ENCODE measurements around the gene STOX1. TPM values are rescaled to one million over a fixed set of nuclear protein-coding genes. Genes with fewer than 3 reads are reported as not detected.

STOX1 gene
- total RNA-seq, 2 experiments from 2014 or later, result 0.74 to 0.87 TPM

- no peak overlapping the region for H3K4me3 Mint-ChIP-seq
- H3K9me3 Mint-ChIP-seq (ENCODE audit: low read depth), result no peaks in the 10 kb centered on the region
- intact Hi-C loops (cut with DNase I, micrococcal nuclease), result no loop called here
- ATAC-seq (no peak), DNase-seq (no peak)
- peaks cover 13% of the 10 kb centered on the region for H3K4me1 Mint-ChIP-seq
- H3K36me3 Mint-ChIP-seq (ENCODE audit: low read depth), result no peaks in the 10 kb centered on the region
- no peak overlapping the region for H3K27ac Mint-ChIP-seq
- no peaks in the 10 kb centered on the region for H3K27me3 Mint-ChIP-seq
- POLR2A ChIA-PET, result interaction anchor here (0.6 to 2.0 kb wide), 2 partner anchors 43 to 147 kb away, joined by 5 read pairs; partner anchors contain the start of gene STOX1
- CTCF ChIA-PET, result interaction anchor here (0.9 to 1.1 kb wide), 2 partner anchors 9 to 657 kb away, joined by 3 read pairs; no protein-coding TSS in a partner anchor
These were observed 42.7 kb downstream of the STOX1 start for GRCh38 chr10:68870061-68870460.

GRCh38 chr10:68870545-68871104, 43.3 kb downstream of the STOX1 start:
- intact Hi-C loops (cut with DNase I, micrococcal nuclease), result no loop called here
- peak; percentile 59 for DNase-seq
- no peaks in the 10 kb centered on the region for H3K9me3 Mint-ChIP-seq (ENCODE audit: low read depth)
- no peaks in the 10 kb centered on the region for H3K36me3 Mint-ChIP-seq (ENCODE audit: low read depth)
- peaks cover 13% of the 10 kb centered on the region for H3K4me1 Mint-ChIP-seq
- CTCF ChIA-PET, result interaction anchor here (1.0 to 1.1 kb wide), 2 partner anchors 8 to 17 kb away, joined by 3 read pairs; no protein-coding TSS in a partner anchor
- POLR2A ChIA-PET, result interaction anchor here (0.6 to 2.0 kb wide), 3 partner anchors 42 to 148 kb away, joined by 3 to 5 read pairs (median 5); partner anchors contain the start of gene STOX1
- H3K27me3 Mint-ChIP-seq, result no peaks in the 10 kb centered on the region
- H3K4me3 Mint-ChIP-seq, result no peak overlapping the region
- peak overlapping the region; percentile 39 for H3K27ac Mint-ChIP-seq
- peak; percentile 96 for ATAC-seq

- no peaks in the 10 kb centered on the region for H3K36me3 Mint-ChIP-seq (ENCODE audit: low read depth)
- no peak for DNase-seq
- intact Hi-C loops (cut with DNase I, micrococcal nuclease), result no loop called here
- ChIA-PET CTCF (interaction anchor here (1.0 kb wide), 1 partner anchor 17 kb away, joined by 3 read pairs; no protein-coding TSS in a partner anchor), POLR2A (interaction anchor here (0.9 to 2.0 kb wide), 2 partner anchors 43 to 44 kb away, joined by 3 to 5 read pairs; partner anchors contain the start of gene STOX1)
- no peaks in the 10 kb centered on the region for H3K27me3 Mint-ChIP-seq
- peak overlapping the region; percentile 39 for H3K27ac Mint-ChIP-seq
- peak; percentile 31 for ATAC-seq
- H3K4me3 Mint-ChIP-seq, result no peak overlapping the region
- no peaks in the 10 kb centered on the region for H3K9me3 Mint-ChIP-seq (ENCODE audit: low read depth)
- peaks cover 13% of the 10 kb centered on the region for H3K4me1 Mint-ChIP-seq
These were observed 43.9 kb downstream of the STOX1 start for GRCh38 chr10:68871105-68871711.

- Mint-ChIP-seq H3K4me3 (no peak overlapping the region), H3K36me3 (ENCODE audit: low read depth) (no peaks in the 10 kb centered on the region), H3K27ac (no peak overlapping the region), H3K4me1 (peaks cover 13% of the 10 kb centered on the region), H3K9me3 (ENCODE audit: low read depth) (no peaks in the 10 kb centered on the region), H3K27me3 (no peaks in the 10 kb centered on the region)
- POLR2A ChIA-PET, result interaction anchor here (2.0 kb wide), 1 partner anchor 45 kb away, joined by 5 read pairs; the partner anchor contains the start of gene STOX1
- ATAC-seq (no peak), DNase-seq (no peak)
- intact Hi-C loops (cut with DNase I, micrococcal nuclease), result no loop called here
- CTCF ChIA-PET, result interaction anchor here (1.0 kb wide), 1 partner anchor 16 kb away, joined by 3 read pairs; no protein-coding TSS in a partner anchor
These were observed 44.5 kb downstream of the STOX1 start for GRCh38 chr10:68871731-68872342.

- H3K27me3 Mint-ChIP-seq, result no peaks in the 10 kb centered on the region
- no peaks in the 10 kb centered on the region for H3K36me3 Mint-ChIP-seq (ENCODE audit: low read depth)
- ATAC-seq, result no peak
- H3K9me3 Mint-ChIP-seq (ENCODE audit: low read depth), result no peaks in the 10 kb centered on the region
- H3K4me1 Mint-ChIP-seq, result no peaks in the 10 kb centered on the region
- no peak overlapping the region for H3K27ac Mint-ChIP-seq
- no peak overlapping the region for H3K4me3 Mint-ChIP-seq
- CTCF ChIA-PET, result interaction anchor here (0.9 to 1.6 kb wide), 2 partner anchors 20 to 80 kb away, joined by 3 to 4 read pairs; partner anchors contain the start of gene DDX21
- POLR2A ChIA-PET, result no interaction called here
- DNase-seq, result no peak
- intact Hi-C loops (cut with DNase I, micrococcal nuclease), result no loop called here
These were observed 49.2 kb downstream of the STOX1 start for GRCh38 chr10:68876246-68877138.

GRCh38 chr10:68877482-68878110, 50.3 kb downstream of the STOX1 start:
- Mint-ChIP-seq H3K4me3 (no peak overlapping the region), H3K27ac (no peak overlapping the region), H3K27me3 (no peaks in the 10 kb centered on the region), H3K9me3 (ENCODE audit: low read depth) (no peaks in the 10 kb centered on the region), H3K36me3 (ENCODE audit: low read depth) (no peaks in the 10 kb centered on the region), H3K4me1 (no peaks in the 10 kb centered on the region)
- no peak for ATAC-seq
- ChIA-PET POLR2A (no interaction called here), CTCF (interaction anchor here (1.0 kb wide), 1 partner anchor 40 kb away, joined by 3 read pairs; no protein-coding TSS in a partner anchor)
- intact Hi-C loops (cut with DNase I, micrococcal nuclease), result no loop called here
- DNase-seq, result no peak

GRCh38 chr10:68878496-68878895, 51.2 kb downstream of the STOX1 start:
- DNase-seq (no peak), ATAC-seq (no peak)
- ChIA-PET POLR2A (no interaction called here), CTCF (interaction anchor here (0.5 to 1.0 kb wide), 4 partner anchors 8 to 546 kb away, joined by 3 read pairs; no protein-coding TSS in a partner anchor)
- H3K36me3 Mint-ChIP-seq (ENCODE audit: low read depth), result no peaks in the 10 kb centered on the region
- no peaks in the 10 kb centered on the region for H3K9me3 Mint-ChIP-seq (ENCODE audit: low read depth)
- intact Hi-C loops (cut with DNase I, micrococcal nuclease), result no loop called here
- no peak overlapping the region for H3K27ac Mint-ChIP-seq
- H3K27me3 Mint-ChIP-seq, result no peaks in the 10 kb centered on the region
- H3K4me1 Mint-ChIP-seq, result no peaks in the 10 kb centered on the region
- H3K4me3 Mint-ChIP-seq, result no peak overlapping the region

- no peaks in the 10 kb centered on the region for H3K9me3 Mint-ChIP-seq (ENCODE audit: low read depth)
- POLR2A ChIA-PET, result interaction anchor here (0.7 kb wide), 1 partner anchor 30 kb away, joined by 7 read pairs; no protein-coding TSS in a partner anchor
- ATAC-seq, result no peak
- intact Hi-C loops (cut with DNase I, micrococcal nuclease), result no loop called here
- CTCF ChIA-PET, result interaction anchor here (0.6 to 1.0 kb wide), 2 partner anchors 9 to 201 kb away, joined by 3 read pairs; no protein-coding TSS in a partner anchor
- no peaks in the 10 kb centered on the region for H3K27me3 Mint-ChIP-seq
- H3K4me3 Mint-ChIP-seq, result no peak overlapping the region
- H3K4me1 Mint-ChIP-seq, result no peaks in the 10 kb centered on the region
- H3K36me3 Mint-ChIP-seq (ENCODE audit: low read depth), result no peaks in the 10 kb centered on the region
- no peak for DNase-seq
- H3K27ac Mint-ChIP-seq, result no peak overlapping the region
These were observed 52.3 kb downstream of the STOX1 start for GRCh38 chr10:68879628-68880027.

GRCh38 chr10:68880181-68880580, 52.9 kb downstream of the STOX1 start:
- no peak for ATAC-seq
- H3K36me3 Mint-ChIP-seq (ENCODE audit: low read depth), result no peaks in the 10 kb centered on the region
- intact Hi-C loops (cut with DNase I, micrococcal nuclease), result no loop called here
- CTCF ChIA-PET, result interaction anchor here (0.6 kb wide), 2 partner anchors 201 to 295 kb away, joined by 3 read pairs; no protein-coding TSS in a partner anchor
- no peaks in the 10 kb centered on the region for H3K9me3 Mint-ChIP-seq (ENCODE audit: low read depth)
- H3K27me3 Mint-ChIP-seq, result no peaks in the 10 kb centered on the region
- H3K27ac Mint-ChIP-seq, result no peak overlapping the region
- H3K4me1 Mint-ChIP-seq, result no peaks in the 10 kb centered on the region
- H3K4me3 Mint-ChIP-seq, result no peak overlapping the region
- no peak for DNase-seq
- POLR2A ChIA-PET, result interaction anchor here (0.7 kb wide), 1 partner anchor 30 kb away, joined by 7 read pairs; no protein-coding TSS in a partner anchor

GRCh38 chr10:68895041-68895440, 67.7 kb downstream of the STOX1 start:
- H3K27ac Mint-ChIP-seq, result no peak overlapping the region
- H3K4me3 Mint-ChIP-seq, result no peak overlapping the region
- peaks cover 10% of the 10 kb centered on the region for H3K4me1 Mint-ChIP-seq
- no peaks in the 10 kb centered on the region for H3K9me3 Mint-ChIP-seq (ENCODE audit: low read depth)
- no peaks in the 10 kb centered on the region for H3K36me3 Mint-ChIP-seq (ENCODE audit: low read depth)
- peaks cover 4% of the 10 kb centered on the region for H3K27me3 Mint-ChIP-seq
- CTCF ChIA-PET, result interaction anchor here (0.8 to 1.1 kb wide), 3 partner anchors 10 to 96 kb away, joined by 3 read pairs; no protein-coding TSS in a partner anchor
- intact Hi-C loops (cut with DNase I, micrococcal nuclease), result loop anchor here (5.0 kb wide), 3 partner anchors 103 to 1108 kb away; no protein-coding TSS in a partner anchor
- POLR2A ChIA-PET, result no interaction called here
- ATAC-seq, result no peak
- DNase-seq, result no peak

Measured in activated CD4-positive, alpha-beta T cell treated with anti-CD3 and anti-CD28 coated beads for 36 hours (primary cell).